ENCODE data around the gene VPS37D.

The VPS37D gene

GRCh38 chr7:73626814-73627213 is 40.8 kb upstream of the VPS37D start:
- no peak for TF ChIP-seq TAF1 (IDR thresholded peaks at IDR 0.05; ENCODE audit: low read depth)
- no peak for TF ChIP-seq ZBTB7A (IDR thresholded peaks at IDR 0.05; ENCODE audit: low read depth)
- no peak for TF ChIP-seq TEAD4 (IDR thresholded peaks at IDR 0.05)
- TF ChIP-seq REST (IDR thresholded peaks at IDR 0.05; ENCODE audit: low read depth): no peak
- TF ChIP-seq MAX (IDR thresholded peaks at IDR 0.05): no peak
- TF ChIP-seq YY1 (IDR thresholded peaks at IDR 0.05; ENCODE audit: low read depth): no peak
- no peak for TF ChIP-seq NFIC (IDR thresholded peaks at IDR 0.05)
- no peak for TF ChIP-seq RAD21 (IDR thresholded peaks at IDR 0.05; ENCODE audit: low read depth)

- no peak for TF ChIP-seq MAX (IDR thresholded peaks at IDR 0.05)
- TF ChIP-seq TEAD4 (IDR thresholded peaks at IDR 0.05): no peak
Observed at GRCh38 chr7:73628504-73628903, 39.1 kb upstream of the VPS37D start.

GRCh38 chr7:73631558-73631957 is 36.1 kb upstream of the VPS37D start:
- TF ChIP-seq USF1 (IDR thresholded peaks at IDR 0.05) (no peak), CEBPB (IDR thresholded peaks at IDR 0.05) (no peak), NFIC (IDR thresholded peaks at IDR 0.05) (no peak), ZBTB7A (IDR thresholded peaks at IDR 0.05; ENCODE audit: low read depth) (no peak)

- TF ChIP-seq YY1 (IDR thresholded peaks at IDR 0.05; ENCODE audit: low read depth) (no peak), FOXM1 (IDR thresholded peaks at IDR 0.05; ENCODE audit: borderline replicate concordance, low read depth) (no peak), TCF12 (IDR thresholded peaks at IDR 0.05; ENCODE audit: low read depth) (no peak), USF1 (IDR thresholded peaks at IDR 0.05) (no peak), CEBPB (IDR thresholded peaks at IDR 0.05) (no peak), MAX (IDR thresholded peaks at IDR 0.05) (no peak), ZBTB7A (IDR thresholded peaks at IDR 0.05; ENCODE audit: low read depth) (no peak), EP300 (IDR thresholded peaks at IDR 0.05; ENCODE audit: borderline replicate concordance) (no peak), TEAD4 (IDR thresholded peaks at IDR 0.05) (no peak), NFIC (IDR thresholded peaks at IDR 0.05) (no peak), EGR1 (IDR thresholded peaks at IDR 0.05) (no peak), TAF1 (IDR thresholded peaks at IDR 0.05; ENCODE audit: low read depth) (no peak)
Observed at GRCh38 chr7:73633323-73633722, 34.3 kb upstream of the VPS37D start.

GRCh38 chr7:73633844-73634243 is 33.8 kb upstream of the VPS37D start:
- TF ChIP-seq TCF12 (IDR thresholded peaks at IDR 0.05; ENCODE audit: low read depth) (no peak), EGR1 (IDR thresholded peaks at IDR 0.05) (no peak), NFIC (IDR thresholded peaks at IDR 0.05) (no peak), YY1 (IDR thresholded peaks at IDR 0.05; ENCODE audit: low read depth) (no peak), CEBPB (IDR thresholded peaks at IDR 0.05) (no peak), ZBTB7A (IDR thresholded peaks at IDR 0.05; ENCODE audit: low read depth) (no peak), FOXM1 (IDR thresholded peaks at IDR 0.05; ENCODE audit: borderline replicate concordance, low read depth) (no peak), EP300 (IDR thresholded peaks at IDR 0.05; ENCODE audit: borderline replicate concordance) (no peak), REST (IDR thresholded peaks at IDR 0.05; ENCODE audit: low read depth) (no peak), CREB1 (IDR thresholded peaks at IDR 0.05; ENCODE audit: low read depth) (no peak), MAX (IDR thresholded peaks at IDR 0.05) (no peak), RAD21 (IDR thresholded peaks at IDR 0.05; ENCODE audit: low read depth) (no peak), TAF1 (IDR thresholded peaks at IDR 0.05; ENCODE audit: low read depth) (no peak), TEAD4 (IDR thresholded peaks at IDR 0.05) (no peak), USF1 (IDR thresholded peaks at IDR 0.05) (no peak)

All from Ishikawa (cell line).